ENCODE measurements around the gene CDC42BPA. TPM values are rescaled to one million over a fixed set of nuclear protein-coding genes. Genes with fewer than 3 reads are reported as not detected.

The CDC42BPA gene
- total and polyA plus RNA-seq, 2 of the 8 experiments (the other 6 are each of a cell fraction or from before 2014, with no cell fraction given): 7.1 to 28.5 TPM

- no peak overlapping the region; the same call in 1 of the 2 replicates for H4K8ac ChIP-seq (ENCODE audit: extremely low read depth, insufficient read depth, low read length)
- no peak overlapping the region for H3K4ac ChIP-seq (replicated peaks; ENCODE audit: insufficient read length, low read depth, low read length)
- no peaks in the 10 kb centered on the region for H3K27me3 ChIP-seq (replicated peaks in 1 of 4; ENCODE audit: control insufficient read depth in 3 of 4, extremely low read depth in 1 of 4, insufficient read depth in 3 of 4, low read length in 3 of 4)
- no peak overlapping the region for H3K27ac ChIP-seq (ENCODE audit: low read depth, low read length)
- peaks cover 2 to 4% of the 10 kb centered on the region in 2 experiments for H4K20me1 ChIP-seq (replicated peaks in 1 of 2; ENCODE audit: control insufficient read depth in 1 of 2, insufficient read depth in 2 of 2, low read length in 2 of 2)
- peaks cover 0 to 4% (median 0%) of the 10 kb centered on the region in 4 experiments; a peak in 2 of 7 replicates for H3K4me1 ChIP-seq (replicated peaks in 1 of 4; ENCODE audit: control insufficient read depth in 3 of 4, insufficient read depth in 4 of 4, low read length in 3 of 4)
- no peak for TF ChIP-seq ATF2 (IDR thresholded peaks at IDR 0.05; ENCODE audit: low read length)
- TF ChIP-seq CBX5 (IDR thresholded peaks at IDR 0.05; ENCODE audit: low read depth, low read length): no peak
- no peak for TF ChIP-seq ATF3 (IDR thresholded peaks at IDR 0.05; ENCODE audit: insufficient read depth, low read depth, low read length)
- H2BK15ac ChIP-seq (ENCODE audit: low read length): no peak overlapping the region
- ChIA-PET CTCF (ENCODE audit: partially characterized antibody) (no interaction called here), POLR2A (ENCODE audit: partially characterized antibody) (no interaction called here)
- H4K5ac ChIP-seq (ENCODE audit: insufficient read length, low read depth, low read length): no peak overlapping the region
- no peak for DNase-seq (ENCODE audit: low read depth in 1 of 2, low spot score in 2 of 2)
- no peak overlapping the region for H3K23ac ChIP-seq (ENCODE audit: insufficient read length)
- no peak overlapping the region for H3K18ac ChIP-seq (ENCODE audit: extremely low read depth, low read length)
- FAIRE-seq: no peak
- H3K23me2 ChIP-seq (ENCODE audit: low read depth, low read length): peaks cover 11% of the 10 kb centered on the region; the same call in 1 of the 2 replicates
- no peak overlapping the region for H3K4me2 ChIP-seq (ENCODE audit: insufficient read depth in 1 of 2, low read depth in 2 of 2, low read length in 2 of 2)
- no peak overlapping the region for H3K14ac ChIP-seq (ENCODE audit: insufficient read length)
- no peak overlapping the region for H3K56ac ChIP-seq (replicated peaks; ENCODE audit: insufficient read length, low read depth, low read length)
- no peaks in the 10 kb centered on the region for H3K79me2 ChIP-seq (ENCODE audit: control insufficient read depth in 1 of 2, insufficient read depth in 2 of 2, low read length in 2 of 2)
- no peak overlapping the region for H2BK12ac ChIP-seq (ENCODE audit: low read depth, low read length)
- H3K4me3 ChIP-seq (ENCODE audit: extremely low read depth in 1 of 4, insufficient read depth in 2 of 4, low read depth in 3 of 4, low read length in 4 of 4): no peak overlapping the region
- H3K79me1 ChIP-seq (ENCODE audit: low read depth, low read length): no peaks in the 10 kb centered on the region
- WGBS, 2 experiments (ENCODE audit: extremely low coverage in 1 of 2, insufficient coverage in 1 of 2, insufficient read length in 1 of 2, insufficient replicate concordance in 2 of 2, low coverage in 1 of 2, low lambda C conversion rate in 2 of 2, missing lambda C conversion rate in 1 of 2): 91 to 100% methylated on average over 6 to 10 of the region's 20 CpGs
- no peak overlapping the region for H2AK5ac ChIP-seq (ENCODE audit: low read depth, low read length)
- H2BK120ac ChIP-seq (replicated peaks; ENCODE audit: low read depth, low read length): no peak overlapping the region
- H3K36me3 ChIP-seq (ENCODE audit: control insufficient read depth in 2 of 4, insufficient read depth in 4 of 4, low read length in 3 of 4): peaks cover 0 to 5% (median 0%) of the 10 kb centered on the region in 4 experiments; a peak in 1 of 8 replicates
- H2AFZ ChIP-seq (ENCODE audit: low read length): no peak overlapping the region
- no peak overlapping the region for H2BK20ac ChIP-seq (ENCODE audit: low read length)
- no peak overlapping the region for H2BK5ac ChIP-seq (ENCODE audit: low read depth, low read length)
- no peaks in the 10 kb centered on the region for H3K9me3 ChIP-seq (ENCODE audit: insufficient read depth in 2 of 2, low read depth in 1 of 2, low read length in 1 of 2)
- H3K9ac ChIP-seq (replicated peaks in 1 of 4; ENCODE audit: extremely low read depth in 1 of 4, low read depth in 3 of 4, low read length in 3 of 4): no peak overlapping the region
- H4K91ac ChIP-seq (replicated peaks; ENCODE audit: insufficient read length, low read length): no peak overlapping the region
Measured at GRCh38 chr1:226977643-226978431, 340.5 kb downstream of the CDC42BPA start.

All from H1 (cell line).